ENCODE results near the gene TMEM17. TPM values are rescaled to one million over a fixed set of nuclear protein-coding genes. Genes with fewer than 3 reads are reported as not detected.

Gene TMEM17
- polyA plus RNA-seq, 1 experiment: 2.8 TPM

DNA sequence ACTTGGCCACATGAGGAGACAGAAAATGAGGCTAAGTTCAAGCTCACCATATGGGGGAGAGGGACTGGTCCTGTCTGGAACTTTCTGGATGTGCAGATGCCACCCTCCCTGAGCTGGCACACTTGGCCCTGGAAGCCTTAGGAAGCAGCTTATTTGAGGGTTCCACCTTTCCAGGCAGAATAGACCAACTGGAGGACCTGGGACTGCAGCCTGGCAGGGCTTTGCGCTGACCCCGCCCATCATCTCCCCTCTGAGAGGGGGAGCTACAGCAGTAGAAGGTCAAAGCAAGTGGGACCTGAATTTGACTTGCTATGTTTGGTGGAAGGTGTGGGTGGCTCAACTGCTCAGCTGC lies 39.5 kb downstream of the TMEM17 start:
- TF ChIP-seq CTCF (IDR thresholded peaks at IDR 0.05; ENCODE audit: insufficient read depth, low read depth, low read length): no peak
- H3K4me3 ChIP-seq (ENCODE audit: low read depth, low read length): no peak overlapping the region
- ChIA-PET CTCF (interaction anchor here (0.9 to 2.3 kb wide), 3 partner anchors 9 to 309 kb away, joined by 4 to 11 read pairs (median 6); no protein-coding TSS in a partner anchor), POLR2A (no interaction called here)
- no peak for DNase-seq (ENCODE audit: low read depth)
- H3K27me3 ChIP-seq (ENCODE audit: control insufficient read depth, insufficient read depth, low read length): no peaks in the 10 kb centered on the region
- no peaks in the 10 kb centered on the region for H3K36me3 ChIP-seq (ENCODE audit: control insufficient read depth, insufficient read depth, low read length)

- POLR2A ChIA-PET: no interaction called here
- Histone ChIP-seq H3K27me3 (ENCODE audit: control insufficient read depth, insufficient read depth, low read length) (no peaks in the 10 kb centered on the region), H3K36me3 (ENCODE audit: control insufficient read depth, insufficient read depth, low read length) (no peaks in the 10 kb centered on the region), H3K4me3 (ENCODE audit: low read depth, low read length) (no peak overlapping the region)
- CTCF ChIA-PET: interaction anchor here (0.9 to 2.3 kb wide), 4 partner anchors 9 to 309 kb away, joined by 4 to 11 read pairs (median 6); no protein-coding TSS in a partner anchor
- no peak for DNase-seq (ENCODE audit: low read depth)
- TF ChIP-seq CTCF (IDR thresholded peaks at IDR 0.05; ENCODE audit: insufficient read depth, low read depth, low read length): no peak
Observed at GRCh38 chr2:62465741-62466502, 40.1 kb downstream of the TMEM17 start.

GRCh38 chr2:62465039-62465740 lies 40.8 kb downstream of the TMEM17 start:
- CTCF ChIA-PET: interaction anchor here (1.2 to 2.3 kb wide), 2 partner anchors 8 to 19 kb away, joined by 6 to 11 read pairs; no protein-coding TSS in a partner anchor
- TF ChIP-seq CTCF (IDR thresholded peaks at IDR 0.05; ENCODE audit: insufficient read depth, low read depth, low read length): no peak
- Histone ChIP-seq H3K36me3 (ENCODE audit: control insufficient read depth, insufficient read depth, low read length) (no peaks in the 10 kb centered on the region), H3K27me3 (ENCODE audit: control insufficient read depth, insufficient read depth, low read length) (no peaks in the 10 kb centered on the region), H3K4me3 (ENCODE audit: low read depth, low read length) (no peak overlapping the region)
- no peak for DNase-seq (ENCODE audit: low read depth)
- POLR2A ChIA-PET: no interaction called here

- DNase-seq (ENCODE audit: low read depth): no peak
- POLR2A ChIA-PET: no interaction called here
- TF ChIP-seq CTCF (IDR thresholded peaks at IDR 0.05; ENCODE audit: insufficient read depth, low read depth, low read length): no peak
- Histone ChIP-seq H3K36me3 (ENCODE audit: control insufficient read depth, insufficient read depth, low read length) (no peaks in the 10 kb centered on the region), H3K4me3 (ENCODE audit: low read depth, low read length) (no peak overlapping the region), H3K27me3 (ENCODE audit: control insufficient read depth, insufficient read depth, low read length) (no peaks in the 10 kb centered on the region)
- CTCF ChIA-PET: interaction anchor here (2.3 kb wide), 1 partner anchor 7 kb away, joined by 11 read pairs; no protein-coding TSS in a partner anchor
Observed at GRCh38 chr2:62464221-62465007, 41.6 kb downstream of the TMEM17 start.

DNA sequence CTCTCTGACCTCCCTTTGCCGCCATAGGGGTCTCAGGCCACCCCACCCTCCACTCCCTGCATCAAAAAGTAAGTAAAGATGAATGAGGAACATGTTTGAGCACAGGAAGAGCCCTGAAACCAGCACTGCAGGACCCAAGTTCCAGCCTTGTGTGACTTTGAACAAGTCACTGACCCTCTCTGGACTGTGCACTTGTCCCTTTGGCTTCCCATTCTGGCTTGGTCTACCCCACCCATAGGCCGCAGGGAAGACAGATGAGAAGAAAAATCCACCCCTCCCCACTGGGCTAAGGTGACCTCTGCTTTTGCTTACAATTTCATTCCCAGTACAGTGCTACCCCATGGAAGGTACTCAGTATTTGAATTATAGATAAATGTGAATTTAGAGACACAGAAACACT lies 43.8 kb downstream of the TMEM17 start:
- no peak for DNase-seq (ENCODE audit: low read depth)

More for the DNA sequence above, 43.8 kb downstream of the TMEM17 start:
- H3K27me3 ChIP-seq (ENCODE audit: control insufficient read depth, insufficient read depth, low read length): no peaks in the 10 kb centered on the region
- H3K4me3 ChIP-seq (ENCODE audit: low read depth, low read length): no peak overlapping the region
- ChIA-PET POLR2A (no interaction called here), CTCF (interaction anchor here (0.6 to 1.2 kb wide), 2 partner anchors 18 to 326 kb away, joined by 3 read pairs; no protein-coding TSS in a partner anchor)
- no peaks in the 10 kb centered on the region for H3K36me3 ChIP-seq (ENCODE audit: control insufficient read depth, insufficient read depth, low read length)
- TF ChIP-seq CTCF (IDR thresholded peaks at IDR 0.05; ENCODE audit: insufficient read depth, low read depth, low read length): no peak

Measured in BJ (cell line).